CD4-positive, alpha-beta memory T cell (primary cell): ENCODE measurements around the gene LPP. TPM values are rescaled to one million over a fixed set of nuclear protein-coding genes. Genes with fewer than 3 reads are reported as not detected.

Experiments used
- CTCF ChIA-PET: fragments of 350-600 bp; sonication (Branson Sonifier 250); formaldehyde crosslinking; loops from one replicate; lab custom pipeline; 2021; ENCODE audit warnings: inconsistent platforms; ENCODE audit not compliant: partially characterized antibody; lab: Charles Lee
- POLR2A ChIA-PET: fragments of 350-600 bp; sonication (Branson Sonifier 250); formaldehyde crosslinking; loops from one replicate; lab custom pipeline; 2021; ENCODE audit not compliant: partially characterized antibody; lab: Charles Lee
- DNase-seq, 5 donors: peaks; one replicate each; pipeline versions ENCODE4 v3.0.0 to v3.0.0-alpha.2; 2020 to 2022; ENCODE audit warnings: mixed read lengths in 1 of 5
- H3K27ac ChIP-seq: one replicate; pipeline ENCODE4 v1.7.0; 2013; ENCODE audit warnings: low read depth, low read length
- H3K27me3 ChIP-seq: 2 replicates; pipeline ENCODE4 v1.7.0; 2013; ENCODE audit warnings: mild to moderate bottlenecking, low read length, moderate library complexity; ENCODE audit not compliant: insufficient read depth
- H3K36me3 ChIP-seq: 2 replicates; pipeline ENCODE4 v1.7.0; 2013; ENCODE audit warnings: mild to moderate bottlenecking, low read length, moderate library complexity; ENCODE audit not compliant: insufficient read depth
- H3K4me1 ChIP-seq: 2 replicates; pipeline ENCODE4 v1.7.0; 2013; ENCODE audit warnings: mild to moderate bottlenecking, low read length, moderate library complexity; ENCODE audit not compliant: insufficient read depth
- H3K4me3 ChIP-seq, 2 donors: one replicate each; pipeline ENCODE4 v1.7.0; 2013; ENCODE audit warnings: low read length in 2 of 2, mild to moderate bottlenecking in 1 of 2
- H3K9me3 ChIP-seq, 2 donors: one replicate each; pipeline ENCODE4 v1.7.0; 2013; ENCODE audit warnings: low read length in 2 of 2, control low read depth in 1 of 2; ENCODE audit not compliant: control insufficient read depth in 1 of 2
- H3K27ac Mint-ChIP-seq, 7 donors: one replicate each; pipeline ENCODE4 v1.8.0; 2020 to 2021; ENCODE audit warnings: mixed read lengths in 7 of 7, mild to moderate bottlenecking in 6 of 7, inconsistent platforms in 3 of 7, moderate library complexity in 3 of 7
- H3K27me3 Mint-ChIP-seq, 2 donors: one replicate each; pipeline ENCODE4 v1.8.0; 2020 to 2021; ENCODE audit warnings: mixed read lengths in 2 of 2
- H3K36me3 Mint-ChIP-seq, 2 donors: one replicate each; pipeline ENCODE4 v1.8.0; 2020 to 2021; ENCODE audit warnings: mixed read lengths in 2 of 2, inconsistent platforms in 1 of 2, mild to moderate bottlenecking in 1 of 2
- H3K4me1 Mint-ChIP-seq, 4 donors: one replicate each; pipeline ENCODE4 v1.8.0; 2020 to 2021; ENCODE audit warnings: mixed read lengths in 4 of 4, mild to moderate bottlenecking in 1 of 4
- H3K4me3 Mint-ChIP-seq, 8 donors: one replicate each; pipeline ENCODE4 v1.8.0; 2020 to 2021; ENCODE audit warnings: mixed read lengths in 8 of 8, mild to moderate bottlenecking in 7 of 8, moderate library complexity in 6 of 8, inconsistent platforms in 3 of 8
- H3K9me3 Mint-ChIP-seq, 8 donors: one replicate each; pipeline ENCODE4 v1.8.0; 2020 to 2021; ENCODE audit warnings: mixed read lengths in 8 of 8, mild to moderate bottlenecking in 5 of 8, inconsistent platforms in 3 of 8, moderate library complexity in 1 of 8
- intact Hi-C: fragments of 100-400 bp; cut with micrococcal nuclease; formaldehyde crosslinking; loops from one replicate; pipeline ENCODE4 v1.15.1; 2023
- polyA plus RNA-seq, 2 donors: library from polyadenylated mRNA; unstranded; fragments of 300-500 nt; fragmentation: Illumina TruSeq; gene quantifications; one replicate each; pipeline ENCODE4 v1.2.3, GENCODE V29; 2021
- total RNA-seq, 2 experiments: library from RNA; stranded (reverse); gene quantifications; one replicate each; pipeline ENCODE4 v1.2.3, GENCODE V29; 2021

Gene LPP
- total and polyA plus RNA-seq, 4 experiments from 2014 or later, result 10.4 to 27.2 (median 24.7) TPM

- CTCF ChIA-PET, result no interaction called here
- Histone ChIP-seq H3K27me3 (no peaks in the 10 kb centered on the region), H3K27ac (no peak overlapping the region), H3K36me3 (peaks cover 8% of the 10 kb centered on the region), H3K9me3 (no peaks in the 10 kb centered on the region), H3K4me1 (no peaks in the 10 kb centered on the region), H3K4me3 (no peak overlapping the region)
- no peaks in the 10 kb centered on the region for H3K9me3 Mint-ChIP-seq
- intact Hi-C loops, result no loop called here
- H3K4me3 Mint-ChIP-seq, result no peak overlapping the region
- POLR2A ChIA-PET, result no interaction called here
- H3K27ac Mint-ChIP-seq, result no peak overlapping the region
- no peak for DNase-seq
- no peaks in the 10 kb centered on the region for H3K4me1 Mint-ChIP-seq
- peaks cover 60 to 64% of the 10 kb centered on the region in 2 donors for H3K36me3 Mint-ChIP-seq
- no peaks in the 10 kb centered on the region for H3K27me3 Mint-ChIP-seq
Observed at GRCh38 chr3:188877381-188877780, 723.4 kb downstream of the LPP start.

GRCh38 chr3:188878076-188878475, 724.1 kb downstream of the LPP start:
- Histone ChIP-seq H3K27ac (no peak overlapping the region), H3K4me1 (no peaks in the 10 kb centered on the region), H3K27me3 (no peaks in the 10 kb centered on the region), H3K9me3 (no peaks in the 10 kb centered on the region), H3K36me3 (peaks cover 8% of the 10 kb centered on the region), H3K4me3 (no peak overlapping the region)
- no peaks in the 10 kb centered on the region for H3K4me1 Mint-ChIP-seq
- DNase-seq, result no peak
- intact Hi-C loops, result no loop called here
- ChIA-PET CTCF (no interaction called here), POLR2A (no interaction called here)
- peaks cover 58 to 61% of the 10 kb centered on the region in 2 donors for H3K36me3 Mint-ChIP-seq
- H3K4me3 Mint-ChIP-seq, result no peak overlapping the region
- no peaks in the 10 kb centered on the region for H3K27me3 Mint-ChIP-seq
- H3K27ac Mint-ChIP-seq, result no peak overlapping the region
- no peaks in the 10 kb centered on the region for H3K9me3 Mint-ChIP-seq

- Mint-ChIP-seq H3K27ac (no peak overlapping the region), H3K9me3 (no peaks in the 10 kb centered on the region), H3K27me3 (no peaks in the 10 kb centered on the region), H3K4me1 (no peaks in the 10 kb centered on the region), H3K36me3 (peaks cover 31 to 44% of the 10 kb centered on the region in 2 donors), H3K4me3 (no peak overlapping the region)
- H3K27me3 ChIP-seq, result no peaks in the 10 kb centered on the region
- no peak overlapping the region for H3K4me3 ChIP-seq
- H3K27ac ChIP-seq, result no peak overlapping the region
- no peak for DNase-seq
- CTCF ChIA-PET, result no interaction called here
- no peaks in the 10 kb centered on the region for H3K9me3 ChIP-seq
- no peaks in the 10 kb centered on the region for H3K36me3 ChIP-seq
- intact Hi-C loops, result no loop called here
- H3K4me1 ChIP-seq, result no peaks in the 10 kb centered on the region
- POLR2A ChIA-PET, result no interaction called here
Observed at GRCh38 chr3:188881954-188882641, 728.1 kb downstream of the LPP start.

- no peaks in the 10 kb centered on the region for H3K4me1 ChIP-seq
- H3K27ac ChIP-seq, result no peak overlapping the region
- DNase-seq, result no peak
- ChIA-PET POLR2A (interaction anchor here (0.8 kb wide), 1 partner anchor 45 kb away, joined by 3 read pairs; no protein-coding TSS in a partner anchor), CTCF (interaction anchor here (1.2 kb wide), 1 partner anchor 70 kb away, joined by 3 read pairs; no protein-coding TSS in a partner anchor)
- Mint-ChIP-seq H3K9me3 (no peaks in the 10 kb centered on the region), H3K27ac (no peak overlapping the region), H3K4me1 (no peaks in the 10 kb centered on the region), H3K4me3 (no peak overlapping the region), H3K27me3 (no peaks in the 10 kb centered on the region), H3K36me3 (peaks cover 25 to 53% of the 10 kb centered on the region in 2 donors)
- no peaks in the 10 kb centered on the region for H3K27me3 ChIP-seq
- H3K9me3 ChIP-seq, result no peaks in the 10 kb centered on the region
- no peaks in the 10 kb centered on the region for H3K36me3 ChIP-seq
- no peak overlapping the region for H3K4me3 ChIP-seq
- intact Hi-C loops, result no loop called here
Observed at GRCh38 chr3:188884299-188885043, 730.5 kb downstream of the LPP start.

- no peaks in the 10 kb centered on the region for H3K27me3 Mint-ChIP-seq
- H3K9me3 ChIP-seq, result no peaks in the 10 kb centered on the region
- no peak overlapping the region for H3K27ac Mint-ChIP-seq
- POLR2A ChIA-PET, result no interaction called here
- H3K27me3 ChIP-seq, result no peaks in the 10 kb centered on the region
- H3K9me3 Mint-ChIP-seq, result no peaks in the 10 kb centered on the region
- H3K4me1 Mint-ChIP-seq, result no peaks in the 10 kb centered on the region
- H3K4me1 ChIP-seq, result no peaks in the 10 kb centered on the region
- no peak overlapping the region for H3K27ac ChIP-seq
- no peak overlapping the region for H3K4me3 ChIP-seq
- H3K36me3 ChIP-seq, result no peaks in the 10 kb centered on the region
- H3K4me3 Mint-ChIP-seq, result no peak overlapping the region
- CTCF ChIA-PET, result no interaction called here
- peaks cover 8 to 33% of the 10 kb centered on the region in 2 donors for H3K36me3 Mint-ChIP-seq
- DNase-seq, result no peak
- intact Hi-C loops, result no loop called here
Observed at GRCh38 chr3:188888321-188889053, 734.5 kb downstream of the LPP start.

GRCh38 chr3:188889054-188889491, 735.1 kb downstream of the LPP start:
- ChIA-PET CTCF (no interaction called here), POLR2A (no interaction called here)
- no peak overlapping the region for H3K27ac ChIP-seq
- no peaks in the 10 kb centered on the region for H3K9me3 Mint-ChIP-seq
- H3K9me3 ChIP-seq, result no peaks in the 10 kb centered on the region
- H3K4me3 ChIP-seq, result no peak overlapping the region
- H3K4me1 ChIP-seq, result no peaks in the 10 kb centered on the region
- peaks cover 7 to 33% of the 10 kb centered on the region in 2 donors for H3K36me3 Mint-ChIP-seq
- no peak overlapping the region for H3K4me3 Mint-ChIP-seq
- no peaks in the 10 kb centered on the region for H3K27me3 ChIP-seq
- no peak for DNase-seq
- H3K36me3 ChIP-seq, result no peaks in the 10 kb centered on the region
- no peak overlapping the region for H3K27ac Mint-ChIP-seq
- H3K4me1 Mint-ChIP-seq, result no peaks in the 10 kb centered on the region
- intact Hi-C loops, result no loop called here
- no peaks in the 10 kb centered on the region for H3K27me3 Mint-ChIP-seq
